Measurements from ENCODE around the gene PAQR3.
A peak's percentile ranks its signal among the peaks of the same experiment; 100 is the strongest.

Gene PAQR3

DNA sequence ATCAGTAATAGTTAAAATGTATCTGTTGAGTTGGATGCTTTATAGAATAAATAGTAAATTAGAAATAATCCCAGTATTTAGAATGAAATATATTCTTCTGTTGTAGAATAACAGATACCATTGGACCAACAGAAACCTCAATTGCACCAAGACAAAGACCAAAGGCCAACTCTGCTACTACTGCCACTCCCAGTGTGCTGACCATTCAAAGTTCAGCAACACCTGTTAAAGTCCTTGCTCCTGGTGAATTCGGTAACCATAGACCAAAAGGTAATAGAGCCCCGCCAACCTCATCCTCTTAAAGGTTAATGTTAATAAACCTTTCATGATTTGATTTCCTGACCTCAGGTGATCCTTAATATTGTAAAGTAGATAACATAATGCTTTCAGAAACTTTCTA lies 73.8 kb downstream of the PAQR3 start:
- no peak for DNase-seq (ENCODE audit: extremely low read depth, low read depth)
- no peak overlapping the region for H3K4me3 ChIP-seq (replicated peaks; ENCODE audit: low read depth, low read length)
- TF ChIP-seq, protein P1, sequence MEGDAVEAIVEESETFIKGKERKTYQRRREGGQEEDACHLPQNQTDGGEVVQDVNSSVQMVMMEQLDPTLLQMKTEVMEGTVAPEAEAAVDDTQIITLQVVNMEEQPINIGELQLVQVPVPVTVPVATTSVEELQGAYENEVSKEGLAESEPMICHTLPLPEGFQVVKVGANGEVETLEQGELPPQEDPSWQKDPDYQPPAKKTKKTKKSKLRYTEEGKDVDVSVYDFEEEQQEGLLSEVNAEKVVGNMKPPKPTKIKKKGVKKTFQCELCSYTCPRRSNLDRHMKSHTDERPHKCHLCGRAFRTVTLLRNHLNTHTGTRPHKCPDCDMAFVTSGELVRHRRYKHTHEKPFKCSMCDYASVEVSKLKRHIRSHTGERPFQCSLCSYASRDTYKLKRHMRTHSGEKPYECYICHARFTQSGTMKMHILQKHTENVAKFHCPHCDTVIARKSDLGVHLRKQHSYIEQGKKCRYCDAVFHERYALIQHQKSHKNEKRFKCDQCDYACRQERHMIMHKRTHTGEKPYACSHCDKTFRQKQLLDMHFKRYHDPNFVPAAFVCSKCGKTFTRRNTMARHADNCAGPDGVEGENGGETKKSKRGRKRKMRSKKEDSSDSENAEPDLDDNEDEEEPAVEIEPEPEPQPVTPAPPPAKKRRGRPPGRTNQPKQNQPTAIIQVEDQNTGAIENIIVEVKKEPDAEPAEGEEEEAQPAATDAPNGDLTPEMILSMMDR (IDR thresholded peaks at IDR 0.05; ENCODE audit: low read depth, low read length, missing control alignments), result no peak

DNA sequence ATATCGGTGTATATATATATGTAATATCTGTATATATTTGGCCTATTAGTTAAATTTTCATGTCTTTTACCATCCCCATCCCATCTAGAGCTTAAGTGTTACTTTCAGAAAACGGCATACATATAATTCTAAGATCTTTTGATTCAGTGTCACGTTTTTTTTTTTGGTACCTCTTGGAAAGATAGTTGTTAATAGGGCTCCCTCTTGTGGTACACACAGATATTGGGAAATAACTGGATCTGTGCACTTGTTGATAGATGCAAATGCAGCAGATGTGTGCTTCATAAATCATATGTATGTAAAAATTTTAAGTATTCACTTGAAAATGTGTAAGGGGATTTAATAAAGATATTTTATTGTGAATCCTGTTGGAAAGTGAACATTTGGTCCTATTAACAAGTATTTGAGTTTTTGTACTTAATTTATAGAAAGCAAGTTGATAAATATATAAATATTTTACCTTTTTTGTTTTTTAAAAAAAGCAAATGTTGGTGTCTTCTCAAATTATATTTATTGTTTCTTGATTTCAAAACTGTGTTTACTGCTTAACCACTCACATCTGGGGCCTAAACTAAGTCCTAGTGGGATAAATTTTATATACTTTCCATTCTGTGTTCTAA lies 74.7 kb downstream of the PAQR3 start:
- DNase-seq (ENCODE audit: extremely low read depth, low read depth), result peak; percentile 73
- TF ChIP-seq, protein P1 (IDR thresholded peaks at IDR 0.05; ENCODE audit: low read depth, low read length, missing control alignments), result peak; percentile 49
- no peak overlapping the region for H3K4me3 ChIP-seq (replicated peaks; ENCODE audit: low read depth, low read length)

DNA sequence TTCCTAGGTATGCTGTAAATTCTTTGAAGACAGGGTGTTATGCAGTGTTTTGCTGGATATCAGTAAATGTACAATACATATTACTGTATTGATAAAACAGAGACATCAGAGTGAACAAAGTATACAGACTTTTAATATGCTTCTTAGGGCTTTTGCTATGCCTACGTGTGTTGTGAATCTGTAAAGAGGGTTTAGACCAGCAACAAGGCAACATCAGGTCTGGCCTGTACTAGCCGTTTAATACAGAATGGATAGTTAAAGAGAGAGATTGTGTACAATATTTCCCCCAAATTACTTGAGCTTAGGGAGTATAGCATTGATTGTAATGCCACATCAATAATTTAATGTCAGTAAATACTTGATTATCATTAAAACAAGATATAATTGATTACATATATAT lies 75.2 kb downstream of the PAQR3 start:
- TF ChIP-seq, protein P1 (IDR thresholded peaks at IDR 0.05; ENCODE audit: low read depth, low read length, missing control alignments), result no peak
- no peak overlapping the region for H3K4me3 ChIP-seq (replicated peaks; ENCODE audit: low read depth, low read length)
- DNase-seq (ENCODE audit: extremely low read depth, low read depth), result no peak

DNA sequence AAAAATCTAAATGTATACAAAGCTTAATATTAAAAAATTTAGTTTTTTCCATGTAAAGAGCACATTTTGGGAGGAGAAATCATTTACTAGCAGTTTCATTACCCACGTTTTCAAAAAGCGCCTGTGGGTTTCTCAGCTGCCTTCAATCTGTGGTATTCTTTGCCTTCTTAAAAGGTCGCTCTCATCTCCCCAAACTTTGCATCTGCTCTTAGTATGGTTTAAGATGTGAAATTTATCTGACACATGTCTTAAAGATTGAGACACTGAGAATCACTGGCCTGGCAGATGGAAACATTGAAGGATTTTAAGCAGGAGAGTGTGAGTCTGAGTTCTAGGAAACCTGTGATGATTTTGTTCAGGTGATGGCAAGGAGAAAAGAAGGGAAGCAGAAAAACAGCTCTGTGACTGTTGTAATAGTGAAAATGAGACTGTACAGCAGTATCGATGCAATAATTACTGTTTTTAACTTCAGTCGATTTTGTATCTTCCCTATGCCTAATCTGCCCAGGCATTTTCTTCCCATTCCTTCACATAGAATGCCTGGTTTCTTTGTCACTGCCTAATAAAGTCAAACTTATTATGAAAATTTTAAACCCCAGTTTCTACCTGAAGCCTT lies 75.9 kb downstream of the PAQR3 start:
- TF ChIP-seq, protein P1 (IDR thresholded peaks at IDR 0.05; ENCODE audit: low read depth, low read length, missing control alignments), result no peak
- DNase-seq (ENCODE audit: extremely low read depth, low read depth), result no peak
- no peak overlapping the region for H3K4me3 ChIP-seq (replicated peaks; ENCODE audit: low read depth, low read length)

DNA sequence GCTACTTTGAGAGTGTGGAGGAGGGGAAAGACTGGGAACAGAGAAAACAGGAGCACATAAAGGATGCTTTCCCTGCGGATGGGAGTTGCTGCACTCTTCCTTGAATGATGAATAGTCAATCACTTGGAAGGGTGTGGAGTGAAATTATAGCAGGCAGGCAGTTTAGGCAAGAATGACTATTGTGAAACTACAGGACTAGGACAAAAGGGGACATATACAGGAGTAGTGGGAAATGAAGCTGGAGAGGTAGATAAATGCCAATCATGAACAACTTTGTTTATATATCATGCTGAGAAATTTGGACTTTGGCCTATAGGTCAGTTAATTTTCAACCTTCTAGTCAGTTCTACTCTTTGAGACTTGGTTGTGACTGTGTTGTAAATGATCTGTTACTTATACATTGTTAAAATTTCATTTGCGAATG lies 76.9 kb downstream of the PAQR3 start:
- no peak for DNase-seq (ENCODE audit: extremely low read depth, low read depth)
- TF ChIP-seq, protein P1 (IDR thresholded peaks at IDR 0.05; ENCODE audit: low read depth, low read length, missing control alignments), result no peak
- H3K4me3 ChIP-seq (replicated peaks; ENCODE audit: low read depth, low read length), result no peak overlapping the region

All from HFF-Myc (cell line).